Measurements from ENCODE around the gene LYZL1.

GRCh38 chr10:29287635-29288034 is 1.2 kb upstream of the LYZL1 start:
- TF ChIP-seq CTCF (IDR thresholded peaks at IDR 0.05) (no peak), POLR2A (IDR thresholded peaks at IDR 0.05) (no peak)

All from right lobe of liver (tissue), 4 donors.